H1 (cell line): ENCODE data around the gene LRRC41.

Experiments used
- POLR2A ChIP-seq, 2 experiments: IDR thresholded peaks; 1 replicate in 1 of 2; 2 replicates in 1 of 2; pipeline ENCODE4 v1.6.1; 2011; ENCODE audit warnings: low read depth in 2 of 2, low read length in 2 of 2, mild to moderate bottlenecking in 2 of 2; ENCODE audit errors: control extremely low read depth in 1 of 2
- RFX5 ChIP-seq: IDR thresholded peaks from 2 replicates; pipeline ENCODE4 v1.6.1; 2011; ENCODE audit warnings: low read depth, low read length, improper control_type of control experiment, borderline replicate concordance
- SIN3A ChIP-seq, 2 experiments: IDR thresholded peaks in 1 of 2; conservative IDR thresholded peaks in 1 of 2; 2 replicates each; pipeline ENCODE4 v1.6.1; 2011 to 2012; ENCODE audit warnings: low read length in 2 of 2, improper control_type of control experiment in 1 of 2, low read depth in 1 of 2, mild to moderate bottlenecking in 1 of 2
- YY1 ChIP-seq: IDR thresholded peaks from 2 replicates; pipeline ENCODE4 v1.6.1; 2011; ENCODE audit warnings: low read depth, mild to moderate bottlenecking, low read length
- TF ChIP-seq, protein P1 (sequence below): IDR thresholded peaks from 2 replicates; pipeline ENCODE4 v1.6.1; 2011; ENCODE audit warnings: low read depth, mild to moderate bottlenecking, low read length; ENCODE audit not compliant: insufficient read depth

DNA sequence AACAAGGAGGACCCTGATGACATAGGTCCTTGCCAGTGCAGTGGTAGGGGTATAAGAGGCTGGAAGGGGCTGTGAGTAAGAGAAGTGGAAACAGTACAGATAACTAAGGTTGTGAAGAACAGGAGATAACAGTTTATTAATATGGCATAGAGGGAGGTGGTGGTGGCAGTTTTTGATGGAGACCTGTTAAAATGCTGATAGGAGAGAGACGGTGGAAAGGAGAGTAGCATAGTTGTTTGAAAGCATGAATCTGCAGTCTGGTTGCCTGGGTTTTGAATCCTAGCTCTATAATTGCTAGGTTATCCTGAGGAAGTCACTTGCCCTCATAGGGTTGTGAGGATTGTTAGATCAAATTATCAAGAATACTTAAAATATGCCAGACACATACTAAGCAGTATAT is 19.4 kb downstream of the LRRC41 start:
- TF ChIP-seq, protein P1, sequence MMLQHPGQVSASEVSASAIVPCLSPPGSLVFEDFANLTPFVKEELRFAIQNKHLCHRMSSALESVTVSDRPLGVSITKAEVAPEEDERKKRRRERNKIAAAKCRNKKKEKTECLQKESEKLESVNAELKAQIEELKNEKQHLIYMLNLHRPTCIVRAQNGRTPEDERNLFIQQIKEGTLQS: no peak
- TF ChIP-seq RFX5 (no peak), POLR2A (IDR thresholded peaks at IDR 0.05; ENCODE audit: control extremely low read depth in 1 of 2, low read depth in 2 of 2, low read length in 2 of 2) (no peak), YY1 (no peak), SIN3A (conservative IDR thresholded peaks at IDR 0.05 in 1 of 2, IDR thresholded peaks at IDR 0.05 in 1 of 2; ENCODE audit: low read depth in 1 of 2, low read length in 2 of 2) (no peak)
